GM06990 (cell line): ENCODE measurements around the gene KIF17.

Source experiments
- DNase-seq: peaks from one replicate; pipeline ENCODE4 v3.0.0-alpha.2; 2011; ENCODE audit not compliant: insufficient read length; ENCODE audit errors: extremely low read depth
- H3K27me3 ChIP-seq: replicated peaks from 2 replicates; pipeline ENCODE4 v1.6.0; 2011; ENCODE audit warnings: low read length; ENCODE audit not compliant: control insufficient read depth, insufficient read depth
- H3K36me3 ChIP-seq: 2 replicates; pipeline ENCODE4 v1.5.1; 2011; ENCODE audit warnings: low read length; ENCODE audit not compliant: control insufficient read depth, insufficient read depth
- H3K4me3 ChIP-seq: replicated peaks from 2 replicates; pipeline ENCODE4 v1.5.1; 2011; ENCODE audit warnings: low read depth, mild to moderate bottlenecking, control low read depth, low read length
- CTCF ChIP-seq: IDR thresholded peaks from 2 replicates; pipeline ENCODE4 v1.5.1; 2011; ENCODE audit warnings: low read length, control low read depth, mild to moderate bottlenecking, inconsistent platforms; ENCODE audit not compliant: insufficient read depth, poor library complexity, severe bottlenecking

The KIF17 gene

GRCh38 chr1:20709868-20710267 is 7.9 kb downstream of the KIF17 start:
- H3K36me3 ChIP-seq = no peaks in the 10 kb centered on the region
- H3K4me3 ChIP-seq = no peak overlapping the region
- TF ChIP-seq CTCF = no peak
- no peak for DNase-seq
- no peaks in the 10 kb centered on the region; the same call in 1 of the 2 replicates for H3K27me3 ChIP-seq

- Histone ChIP-seq H3K4me3 (no peak overlapping the region), H3K27me3 (no peaks in the 10 kb centered on the region; the same call in 1 of the 2 replicates), H3K36me3 (no peaks in the 10 kb centered on the region)
- no peak for TF ChIP-seq CTCF
- DNase-seq = no peak
Observed at GRCh38 chr1:20708891-20709290, 8.9 kb downstream of the KIF17 start.

DNA sequence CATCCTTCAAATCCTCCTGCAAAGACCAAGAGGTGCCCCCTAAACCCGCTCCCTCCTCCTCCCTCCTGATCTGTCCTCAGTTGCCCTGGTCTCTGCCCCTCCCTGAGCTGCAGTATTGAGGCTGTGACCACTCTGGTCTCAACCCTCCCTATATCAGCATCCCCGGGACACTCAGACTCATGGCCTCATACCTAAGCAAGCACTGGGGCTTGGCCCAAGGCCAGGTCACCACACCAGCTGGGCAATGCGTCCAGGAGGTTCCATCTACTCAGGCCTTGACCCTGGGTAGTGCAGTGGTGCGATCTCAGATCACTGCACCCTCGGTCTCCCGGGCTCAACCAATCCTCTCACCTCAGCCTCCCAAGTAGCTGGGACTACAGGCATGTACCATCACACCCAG is 9.8 kb downstream of the KIF17 start:
- Histone ChIP-seq H3K36me3 (no peaks in the 10 kb centered on the region), H3K27me3 (no peaks in the 10 kb centered on the region; the same call in 1 of the 2 replicates), H3K4me3 (no peak overlapping the region)
- TF ChIP-seq CTCF = no peak
- no peak for DNase-seq

DNA sequence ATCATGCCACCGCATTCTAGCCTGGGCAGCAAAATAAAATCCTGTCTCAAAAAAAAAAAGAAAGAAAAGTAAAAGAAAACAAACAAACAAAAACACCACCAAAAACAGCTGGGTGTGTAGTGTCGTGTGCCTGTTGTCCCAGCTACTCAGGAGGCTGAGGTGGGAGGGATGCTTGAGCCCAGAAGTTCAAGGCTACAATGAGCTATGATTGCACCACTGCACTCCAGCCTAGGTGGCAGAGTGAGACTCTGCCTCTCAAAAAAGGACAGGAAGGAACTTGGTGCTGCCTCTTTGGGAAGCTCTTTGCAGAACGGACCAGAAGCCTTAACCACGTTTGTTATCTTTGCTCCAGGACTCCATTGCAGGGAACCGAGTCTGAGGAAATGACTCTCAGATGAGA is 11.0 kb downstream of the KIF17 start:
- Histone ChIP-seq H3K27me3 (no peaks in the 10 kb centered on the region; the same call in 1 of the 2 replicates), H3K36me3 (no peaks in the 10 kb centered on the region), H3K4me3 (no peak overlapping the region)
- no peak for TF ChIP-seq CTCF
- no peak for DNase-seq

DNA sequence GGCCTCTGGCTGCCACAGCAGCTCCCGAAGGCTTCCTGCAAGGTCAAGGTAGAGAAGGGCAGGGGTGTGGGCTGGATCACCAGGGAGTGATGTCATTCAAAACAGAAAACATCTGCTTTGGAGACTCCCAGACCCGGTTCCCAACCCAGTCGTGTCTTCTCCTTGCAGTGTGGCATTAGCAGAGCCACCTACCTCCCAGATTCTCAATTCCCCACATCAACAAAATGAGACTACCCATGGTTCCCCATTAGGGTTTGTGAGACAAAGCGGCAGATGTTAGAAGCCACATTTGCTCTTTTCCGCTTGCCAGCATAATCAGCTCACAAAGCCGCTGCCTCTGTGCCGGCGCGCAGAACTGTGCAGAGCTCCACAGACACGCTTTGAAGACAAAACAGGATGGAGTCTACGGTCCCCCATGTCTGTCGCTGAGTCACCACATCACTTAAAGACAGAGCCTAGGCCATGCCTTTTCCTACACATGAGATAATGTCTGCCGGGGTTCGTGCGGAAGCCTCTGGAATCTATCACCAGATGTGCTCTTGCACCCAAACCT is 12.5 kb downstream of the KIF17 start:
- no peak for TF ChIP-seq CTCF
- Histone ChIP-seq H3K36me3 (no peaks in the 10 kb centered on the region), H3K4me3 (no peak overlapping the region), H3K27me3 (no peaks in the 10 kb centered on the region; the same call in 1 of the 2 replicates)
- DNase-seq = no peak
